ENCODE results near the gene MYOCD. TPM values are rescaled to one million over a fixed set of nuclear protein-coding genes. Genes with fewer than 3 reads are reported as not detected.

MYOCD gene
- total and polyA plus RNA-seq, 4 donors = 0.73 to 6.1 (median 3.1) TPM

DNA sequence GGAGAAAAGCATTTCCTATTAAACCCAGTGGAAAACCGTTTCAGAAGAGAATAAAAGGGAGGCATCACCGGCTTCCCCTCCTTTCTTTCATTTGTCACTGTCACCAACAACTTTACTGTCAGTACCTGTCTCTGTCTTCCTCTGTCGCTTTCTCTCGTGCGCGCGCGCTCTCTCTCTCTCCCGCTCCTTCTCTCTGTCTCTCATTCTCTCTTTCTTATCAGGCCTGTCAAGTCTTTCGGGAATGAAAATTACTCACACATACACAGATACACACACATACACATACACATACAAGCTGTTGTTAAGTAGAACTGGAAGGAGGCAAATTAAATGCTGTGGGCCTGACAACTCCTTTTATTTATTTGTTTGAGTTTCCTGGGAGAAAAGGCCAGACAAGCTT is 17.6 kb downstream of the MYOCD start:
- DNase-seq (peak in 1 of 3 donors; percentile 6), ATAC-seq (ENCODE audit: insufficient read depth, low FRiP score) (no peak)
- Histone ChIP-seq H3K27me3 (ENCODE audit: control insufficient read depth in 3 of 3, insufficient read depth in 3 of 3, low read length in 2 of 3) (peaks cover 0 to 28% (median 5%) of the 10 kb centered on the region in 3 donors), H3K36me3 (ENCODE audit: control insufficient read depth in 4 of 4, insufficient read depth in 4 of 4, low read length in 4 of 4) (no peaks in the 10 kb centered on the region), H3K27ac (ENCODE audit: low read depth in 1 of 2, low read length in 1 of 2) (peak overlapping the region in 1 of 2 donors; percentile 86), H3K4me1 (ENCODE audit: control insufficient read depth in 5 of 5, insufficient read depth in 5 of 5, low read length in 5 of 5) (peaks cover 0 to 13% (median 0%) of the 10 kb centered on the region in 5 donors), H3K9ac (ENCODE audit: insufficient read depth in 1 of 2, low read length in 2 of 2) (no peak overlapping the region), H3K9me3 (ENCODE audit: control insufficient read depth in 4 of 4, insufficient read depth in 3 of 4, low read length in 3 of 4) (peaks cover 0 to 1% (median 0%) of the 10 kb centered on the region in 4 donors), H3K4me3 (no peak overlapping the region)
- TF ChIP-seq, protein P1, sequence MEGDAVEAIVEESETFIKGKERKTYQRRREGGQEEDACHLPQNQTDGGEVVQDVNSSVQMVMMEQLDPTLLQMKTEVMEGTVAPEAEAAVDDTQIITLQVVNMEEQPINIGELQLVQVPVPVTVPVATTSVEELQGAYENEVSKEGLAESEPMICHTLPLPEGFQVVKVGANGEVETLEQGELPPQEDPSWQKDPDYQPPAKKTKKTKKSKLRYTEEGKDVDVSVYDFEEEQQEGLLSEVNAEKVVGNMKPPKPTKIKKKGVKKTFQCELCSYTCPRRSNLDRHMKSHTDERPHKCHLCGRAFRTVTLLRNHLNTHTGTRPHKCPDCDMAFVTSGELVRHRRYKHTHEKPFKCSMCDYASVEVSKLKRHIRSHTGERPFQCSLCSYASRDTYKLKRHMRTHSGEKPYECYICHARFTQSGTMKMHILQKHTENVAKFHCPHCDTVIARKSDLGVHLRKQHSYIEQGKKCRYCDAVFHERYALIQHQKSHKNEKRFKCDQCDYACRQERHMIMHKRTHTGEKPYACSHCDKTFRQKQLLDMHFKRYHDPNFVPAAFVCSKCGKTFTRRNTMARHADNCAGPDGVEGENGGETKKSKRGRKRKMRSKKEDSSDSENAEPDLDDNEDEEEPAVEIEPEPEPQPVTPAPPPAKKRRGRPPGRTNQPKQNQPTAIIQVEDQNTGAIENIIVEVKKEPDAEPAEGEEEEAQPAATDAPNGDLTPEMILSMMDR (IDR thresholded peaks at IDR 0.05; ENCODE audit: control extremely low read depth, extremely low read depth) = no peak
- WGBS, 2 donors = 74 to 80% methylated on average over 9 to 10 of the region's 10 CpGs

DNA sequence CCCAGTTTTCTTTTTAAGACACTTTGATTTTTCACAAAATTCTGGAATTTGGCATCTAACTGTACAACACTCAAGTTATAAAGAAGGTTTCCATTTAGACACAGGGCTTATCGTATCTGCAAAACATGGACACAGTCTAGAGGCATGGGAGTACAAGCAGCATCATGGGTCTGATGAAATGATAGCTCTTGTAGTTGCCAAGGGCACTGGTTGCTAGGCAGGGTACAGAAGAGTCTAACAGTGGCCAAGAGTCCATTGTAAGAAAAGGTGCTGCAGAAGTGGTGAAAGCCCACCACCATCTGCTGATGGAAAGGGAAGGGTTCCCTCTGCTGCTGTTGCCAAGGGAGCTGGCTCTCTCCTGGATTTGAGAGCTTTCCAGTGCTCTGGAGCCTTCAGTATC is 20.8 kb downstream of the MYOCD start:
- no peak overlapping the region for H3K27ac ChIP-seq (ENCODE audit: low read depth in 1 of 2, low read length in 1 of 2)
- peaks cover 0 to 1% (median 0%) of the 10 kb centered on the region in 4 donors for H3K9me3 ChIP-seq (ENCODE audit: control insufficient read depth in 4 of 4, insufficient read depth in 3 of 4, low read length in 3 of 4)
- H3K36me3 ChIP-seq (ENCODE audit: control insufficient read depth in 4 of 4, insufficient read depth in 4 of 4, low read length in 4 of 4) = no peaks in the 10 kb centered on the region
- DNase-seq = no peak
- 88 to 90% methylated on average over 1 of the region's 1 CpG for WGBS, 2 donors
- H3K9ac ChIP-seq (ENCODE audit: insufficient read depth in 1 of 2, low read length in 2 of 2) = no peak overlapping the region
- TF ChIP-seq, protein P1 (IDR thresholded peaks at IDR 0.05; ENCODE audit: control extremely low read depth, extremely low read depth) = no peak
- peaks cover 0 to 13% (median 0%) of the 10 kb centered on the region in 3 donors for H3K27me3 ChIP-seq (ENCODE audit: control insufficient read depth in 3 of 3, insufficient read depth in 3 of 3, low read length in 2 of 3)
- ATAC-seq (ENCODE audit: insufficient read depth, low FRiP score) = no peak
- H3K4me1 ChIP-seq (ENCODE audit: control insufficient read depth in 5 of 5, insufficient read depth in 5 of 5, low read length in 5 of 5) = peaks cover 0 to 18% (median 0%) of the 10 kb centered on the region in 5 donors
- H3K4me3 ChIP-seq = no peak overlapping the region

DNA sequence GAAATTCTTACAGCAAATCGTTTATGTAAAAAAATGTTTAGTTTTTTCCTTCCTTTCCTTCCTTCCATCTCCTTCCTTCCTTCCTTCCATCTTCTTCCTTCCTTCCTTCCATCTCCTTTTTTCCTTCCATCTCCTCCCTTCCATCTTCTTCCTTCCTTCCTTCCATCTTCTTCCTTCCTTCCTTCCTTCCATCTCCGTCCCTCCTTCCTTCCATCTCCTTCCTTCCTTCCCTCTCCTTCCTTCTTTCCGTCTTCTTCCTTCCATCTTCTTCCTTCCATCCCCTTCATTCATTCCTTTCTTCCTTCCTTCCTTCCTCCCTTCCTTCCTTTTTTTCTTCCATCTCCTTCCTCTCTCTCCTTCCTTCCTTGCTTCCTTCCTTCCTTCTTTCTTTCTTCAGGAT is 22.7 kb downstream of the MYOCD start:
- 73 to 76% methylated on average over 3 of the region's 3 CpGs for WGBS, 2 donors
- H3K4me3 ChIP-seq = no peak overlapping the region
- DNase-seq = no peak
- no peak overlapping the region for H3K27ac ChIP-seq (ENCODE audit: low read depth in 1 of 2, low read length in 1 of 2)
- peaks cover 0 to 1% (median 0%) of the 10 kb centered on the region in 4 donors for H3K9me3 ChIP-seq (ENCODE audit: control insufficient read depth in 4 of 4, insufficient read depth in 3 of 4, low read length in 3 of 4)
- H3K9ac ChIP-seq (ENCODE audit: insufficient read depth in 1 of 2, low read length in 2 of 2) = no peak overlapping the region
- no peaks in the 10 kb centered on the region for H3K27me3 ChIP-seq (ENCODE audit: control insufficient read depth in 3 of 3, insufficient read depth in 3 of 3, low read length in 2 of 3)
- TF ChIP-seq, protein P1 (IDR thresholded peaks at IDR 0.05; ENCODE audit: control extremely low read depth, extremely low read depth) = no peak
- peaks cover 0 to 12% (median 0%) of the 10 kb centered on the region in 5 donors for H3K4me1 ChIP-seq (ENCODE audit: control insufficient read depth in 5 of 5, insufficient read depth in 5 of 5, low read length in 5 of 5)
- no peaks in the 10 kb centered on the region for H3K36me3 ChIP-seq (ENCODE audit: control insufficient read depth in 4 of 4, insufficient read depth in 4 of 4, low read length in 4 of 4)
- ATAC-seq (ENCODE audit: insufficient read depth, low FRiP score) = no peak

DNA sequence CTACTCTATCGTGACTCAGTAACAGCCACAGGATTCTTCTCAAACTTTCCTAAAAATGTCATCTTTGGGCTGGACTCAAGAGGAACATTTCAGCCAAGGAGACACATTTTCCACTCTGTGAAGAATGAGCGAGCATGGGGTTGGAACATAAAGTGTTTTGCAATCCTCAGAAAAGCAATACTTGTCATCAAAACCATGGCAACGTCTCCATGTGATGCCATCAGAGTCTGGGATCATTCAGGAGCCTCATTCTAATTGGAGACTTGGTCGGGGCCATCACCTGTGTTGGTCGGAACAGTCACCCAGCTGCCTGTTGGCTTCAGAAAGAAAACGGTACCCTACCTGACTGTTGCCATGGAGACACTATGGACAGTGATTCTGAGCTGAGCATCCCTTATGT is 25.5 kb downstream of the MYOCD start:
- H3K36me3 ChIP-seq (ENCODE audit: control insufficient read depth in 4 of 4, insufficient read depth in 4 of 4, low read length in 4 of 4) = no peaks in the 10 kb centered on the region
- DNase-seq = peak in 1 of 3 donors; percentile 6
- peaks cover 0 to 12% (median 0%) of the 10 kb centered on the region in 5 donors for H3K4me1 ChIP-seq (ENCODE audit: control insufficient read depth in 5 of 5, insufficient read depth in 5 of 5, low read length in 5 of 5)
- H3K27ac ChIP-seq (ENCODE audit: low read depth in 1 of 2, low read length in 1 of 2) = no peak overlapping the region
- no peak overlapping the region for H3K9ac ChIP-seq (ENCODE audit: insufficient read depth in 1 of 2, low read length in 2 of 2)
- TF ChIP-seq, protein P1 (IDR thresholded peaks at IDR 0.05; ENCODE audit: control extremely low read depth, extremely low read depth) = no peak
- H3K27me3 ChIP-seq (ENCODE audit: control insufficient read depth in 3 of 3, insufficient read depth in 3 of 3, low read length in 2 of 3) = no peaks in the 10 kb centered on the region
- WGBS, 2 donors = 73 to 76% methylated on average over 6 of the region's 6 CpGs
- ATAC-seq (ENCODE audit: insufficient read depth, low FRiP score) = no peak
- no peak overlapping the region for H3K4me3 ChIP-seq
- peaks cover 0 to 5% (median 0%) of the 10 kb centered on the region in 4 donors for H3K9me3 ChIP-seq (ENCODE audit: control insufficient read depth in 4 of 4, insufficient read depth in 3 of 4, low read length in 3 of 4)
